Natural killer cell (primary cell): ENCODE measurements around the gene FAM169A. TPM values are rescaled to one million over a fixed set of nuclear protein-coding genes. Genes with fewer than 3 reads are reported as not detected.
A peak's percentile ranks its signal among the peaks of the same experiment; 100 is the strongest.

ENCODE experiments used
- ATAC-seq, 3 donors: fragments of 150-1000 bp in 2 of 3; fragments of 200-7000 bp in 1 of 3; cut with Tn5 transposase; 1 replicate in 1 of 3; 2 replicates in 2 of 3; pipeline ENCODE4 v1.10.0; 2021; ENCODE audit warnings: mild to moderate bottlenecking in 2 of 3, moderate library complexity in 2 of 3
- DNase-seq, 2 donors: peaks; one replicate each; pipeline versions ENCODE4 v3.0.0 to v3.0.0-alpha.2; 2013 to 2021; ENCODE audit warnings: mixed read lengths in 1 of 2
- H3K27ac ChIP-seq: one replicate; pipeline ENCODE4 v1.5.1; 2013; ENCODE audit warnings: mild to moderate bottlenecking, low read length
- H3K27me3 ChIP-seq: one replicate; pipeline ENCODE4 v1.6.1; 2013; ENCODE audit warnings: low read length; ENCODE audit not compliant: control insufficient read depth, insufficient read depth
- H3K36me3 ChIP-seq: one replicate; pipeline ENCODE4 v1.6.1; 2013; ENCODE audit warnings: low read length; ENCODE audit not compliant: control insufficient read depth, insufficient read depth
- H3K4me1 ChIP-seq: one replicate; pipeline ENCODE4 v1.6.1; 2013; ENCODE audit warnings: low read length; ENCODE audit not compliant: control insufficient read depth, insufficient read depth
- H3K4me3 ChIP-seq: one replicate; pipeline ENCODE4 v1.5.1; 2013; ENCODE audit warnings: low read length
- H3K9me3 ChIP-seq: one replicate; pipeline ENCODE4 v1.6.1; 2013; ENCODE audit warnings: low read length; ENCODE audit not compliant: control insufficient read depth, insufficient read depth
- H3K27ac Mint-ChIP-seq, 2 donors: one replicate each; pipeline ENCODE4 v1.8.0; 2022; ENCODE audit warnings: mild to moderate bottlenecking in 2 of 2, mixed read lengths in 2 of 2, moderate library complexity in 1 of 2
- H3K27me3 Mint-ChIP-seq, 2 donors: one replicate each; pipeline ENCODE4 v1.8.0; 2022; ENCODE audit warnings: low read depth in 2 of 2, mixed read lengths in 2 of 2
- H3K36me3 Mint-ChIP-seq: one replicate; pipeline ENCODE4 v1.8.0; 2022; ENCODE audit warnings: mixed read lengths
- H3K4me1 Mint-ChIP-seq, 2 donors: one replicate each; pipeline ENCODE4 v1.8.0; 2022; ENCODE audit warnings: mixed read lengths in 2 of 2
- H3K4me3 Mint-ChIP-seq: one replicate; pipeline ENCODE4 v1.8.0; 2022; ENCODE audit warnings: mild to moderate bottlenecking, moderate library complexity, mixed read lengths
- H3K9me3 Mint-ChIP-seq, 2 donors: one replicate each; pipeline ENCODE4 v1.8.0; 2022; ENCODE audit warnings: mixed read lengths in 2 of 2
- WGBS: methylation state at CpG from one replicate; pipeline ENCODE4 v1.1.7; 2013; ENCODE audit warnings: missing lambda C conversion rate; ENCODE audit not compliant: insufficient coverage; 5-methylcytosine and 5-hydroxymethylcytosine counted together
- intact Hi-C: fragments of 100-400 bp; cut with micrococcal nuclease; formaldehyde crosslinking; loops from one replicate; pipeline ENCODE4 v1.14.2; 2022
- total RNA-seq, 4 donors: library from RNA; stranded (reverse); fragments of 120-200 nt in 1 of 4; gene quantifications; one replicate each; pipeline versions ENCODE4 v1.2.3 to v1.2.4, GENCODE V29; 2013 to 2022
- TF ChIP-seq, protein P1 (sequence below): fragments of 200-600 bp; IDR thresholded peaks from one replicate; pipeline ENCODE4 v1.8.0; 2022; ENCODE audit warnings: antibody characterized with exemption

FAM169A gene
- total RNA-seq, 3 donors from 2014 or later (not counting 1 experiment from before 2014, with no cell fraction given) = 28.0 to 32.6 (median 28.6) TPM

DNA sequence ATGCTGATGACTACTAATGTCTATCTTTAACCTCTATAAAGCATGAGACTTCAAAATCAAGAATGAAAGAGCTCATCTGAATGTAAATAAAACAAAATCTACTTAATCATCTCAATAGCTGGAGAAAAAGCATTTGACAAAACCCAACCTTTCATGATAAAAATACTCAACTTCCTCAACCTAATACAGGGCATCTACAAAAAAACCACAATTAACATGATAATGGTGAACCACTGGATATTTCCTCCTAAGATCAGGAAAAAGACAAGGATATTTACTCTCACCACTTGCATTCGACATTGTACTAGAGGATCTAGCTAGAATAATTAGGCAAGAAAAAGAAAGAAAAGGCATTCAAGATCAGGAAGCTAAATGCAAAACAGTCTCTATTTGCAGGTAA is 49.3 kb downstream of the FAM169A start:
- Mint-ChIP-seq H3K4me3 (no peak overlapping the region), H3K9me3 (no peaks in the 10 kb centered on the region), H3K27me3 (no peaks in the 10 kb centered on the region), H3K36me3 (no peaks in the 10 kb centered on the region), H3K4me1 (peaks cover 38 to 50% of the 10 kb centered on the region in 2 donors), H3K27ac (no peak overlapping the region)
- intact Hi-C loops = no loop called here
- ATAC-seq = no peak
- no peak for DNase-seq
- Histone ChIP-seq H3K27ac (no peak overlapping the region), H3K4me1 (no peaks in the 10 kb centered on the region), H3K36me3 (no peaks in the 10 kb centered on the region), H3K9me3 (no peaks in the 10 kb centered on the region), H3K27me3 (no peaks in the 10 kb centered on the region), H3K4me3 (no peak overlapping the region)
- TF ChIP-seq, protein P1, sequence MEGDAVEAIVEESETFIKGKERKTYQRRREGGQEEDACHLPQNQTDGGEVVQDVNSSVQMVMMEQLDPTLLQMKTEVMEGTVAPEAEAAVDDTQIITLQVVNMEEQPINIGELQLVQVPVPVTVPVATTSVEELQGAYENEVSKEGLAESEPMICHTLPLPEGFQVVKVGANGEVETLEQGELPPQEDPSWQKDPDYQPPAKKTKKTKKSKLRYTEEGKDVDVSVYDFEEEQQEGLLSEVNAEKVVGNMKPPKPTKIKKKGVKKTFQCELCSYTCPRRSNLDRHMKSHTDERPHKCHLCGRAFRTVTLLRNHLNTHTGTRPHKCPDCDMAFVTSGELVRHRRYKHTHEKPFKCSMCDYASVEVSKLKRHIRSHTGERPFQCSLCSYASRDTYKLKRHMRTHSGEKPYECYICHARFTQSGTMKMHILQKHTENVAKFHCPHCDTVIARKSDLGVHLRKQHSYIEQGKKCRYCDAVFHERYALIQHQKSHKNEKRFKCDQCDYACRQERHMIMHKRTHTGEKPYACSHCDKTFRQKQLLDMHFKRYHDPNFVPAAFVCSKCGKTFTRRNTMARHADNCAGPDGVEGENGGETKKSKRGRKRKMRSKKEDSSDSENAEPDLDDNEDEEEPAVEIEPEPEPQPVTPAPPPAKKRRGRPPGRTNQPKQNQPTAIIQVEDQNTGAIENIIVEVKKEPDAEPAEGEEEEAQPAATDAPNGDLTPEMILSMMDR = no peak
- WGBS = no CpG with 5 or more reads among the region's 1 CpG

DNA sequence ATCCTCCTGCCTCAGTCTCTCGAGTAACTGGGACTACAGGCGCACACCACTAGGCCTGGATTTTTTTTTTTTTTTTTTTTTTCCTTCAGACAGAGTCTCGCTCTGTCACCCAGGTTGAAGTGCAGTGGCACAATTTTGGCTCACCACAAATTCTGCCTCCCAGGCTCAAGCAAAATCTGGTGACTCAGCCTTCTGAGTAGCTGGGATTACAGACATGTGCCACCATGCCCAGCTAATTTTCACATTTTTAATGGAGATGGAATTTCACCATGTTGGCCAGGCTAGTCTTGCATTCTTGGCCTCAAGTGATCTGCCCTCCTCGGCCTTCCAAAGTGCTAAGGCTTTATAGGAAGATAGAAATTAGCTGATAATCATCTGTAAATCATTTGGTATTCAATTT is 55.3 kb downstream of the FAM169A start:
- Histone ChIP-seq H3K9me3 (no peaks in the 10 kb centered on the region), H3K27ac (no peak overlapping the region), H3K27me3 (no peaks in the 10 kb centered on the region), H3K4me3 (no peak overlapping the region), H3K4me1 (no peaks in the 10 kb centered on the region), H3K36me3 (no peaks in the 10 kb centered on the region)
- TF ChIP-seq, protein P1 = no peak
- intact Hi-C loops = no loop called here
- Mint-ChIP-seq H3K4me3 (no peak overlapping the region), H3K27ac (no peak overlapping the region), H3K27me3 (no peaks in the 10 kb centered on the region), H3K9me3 (no peaks in the 10 kb centered on the region), H3K36me3 (no peaks in the 10 kb centered on the region), H3K4me1 (peaks cover 2 to 17% of the 10 kb centered on the region in 2 donors)
- 87% methylated on average over 3 of the region's 4 CpGs for WGBS
- no peak for ATAC-seq
- no peak for DNase-seq

DNA sequence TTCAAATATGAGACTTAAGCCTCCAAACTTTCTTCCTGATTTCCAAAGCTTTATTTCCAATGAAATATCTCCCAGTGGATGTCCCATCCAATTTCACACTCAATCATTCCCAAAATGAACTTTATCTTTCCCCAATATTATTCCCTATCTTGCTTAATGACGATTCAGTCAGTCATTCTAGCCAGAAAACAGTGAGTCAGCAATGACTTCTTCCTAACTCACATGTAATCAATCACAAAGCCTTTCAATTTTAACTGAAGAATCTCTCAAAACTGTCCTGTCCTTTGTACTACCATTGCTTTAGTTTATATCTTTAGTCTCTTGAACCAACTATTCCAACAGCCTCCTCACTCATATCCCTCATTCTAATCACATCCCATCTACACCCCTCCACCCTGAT is 64.2 kb downstream of the FAM169A start:
- no peaks in the 10 kb centered on the region for H3K4me1 ChIP-seq
- H3K9me3 Mint-ChIP-seq = no peaks in the 10 kb centered on the region
- no peak overlapping the region for H3K27ac ChIP-seq

DNA sequence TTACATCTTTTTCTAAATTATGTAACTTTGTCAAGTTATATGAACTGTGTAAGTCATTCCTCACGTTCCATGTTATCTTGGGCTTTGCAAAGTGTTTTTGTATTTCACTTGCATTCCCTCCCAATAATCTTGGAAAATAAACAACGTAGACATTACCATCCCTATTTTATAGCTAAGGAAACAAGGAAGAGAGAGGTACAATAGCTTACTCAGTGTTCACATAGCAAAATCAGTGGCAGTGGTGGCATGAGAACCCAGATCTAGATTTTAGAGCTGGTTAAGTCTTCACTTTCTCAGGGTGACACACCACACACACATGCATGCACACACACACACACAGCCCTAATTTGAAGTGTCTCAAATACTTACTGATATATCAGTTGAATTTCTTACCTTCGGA is 65.0 kb downstream of the FAM169A start:
- DNase-seq = no peak
- Mint-ChIP-seq H3K4me3 (no peak overlapping the region), H3K27ac (no peak overlapping the region), H3K4me1 (peaks cover 3 to 4% of the 10 kb centered on the region in 2 donors), H3K9me3 (no peaks in the 10 kb centered on the region), H3K27me3 (no peaks in the 10 kb centered on the region), H3K36me3 (peaks cover 1% of the 10 kb centered on the region)
- H3K4me1 ChIP-seq = no peaks in the 10 kb centered on the region
- no peaks in the 10 kb centered on the region for H3K27me3 ChIP-seq
- peaks cover 3% of the 10 kb centered on the region for H3K36me3 ChIP-seq
- 100% methylated on average over 2 of the region's 3 CpGs for WGBS
- intact Hi-C loops = no loop called here
- H3K4me3 ChIP-seq = no peak overlapping the region
- no peak overlapping the region for H3K27ac ChIP-seq
- H3K9me3 ChIP-seq = no peaks in the 10 kb centered on the region
- TF ChIP-seq, protein P1 = no peak
- no peak for ATAC-seq

More for the DNA sequence above, 64.2 kb downstream of the FAM169A start:
- no peaks in the 10 kb centered on the region for H3K9me3 ChIP-seq
- Mint-ChIP-seq H3K27ac (peak overlapping the region in 1 of 2 donors; percentile 3), H3K36me3 (no peaks in the 10 kb centered on the region), H3K4me3 (no peak overlapping the region), H3K27me3 (no peaks in the 10 kb centered on the region), H3K4me1 (peaks cover 4 to 7% of the 10 kb centered on the region in 2 donors)
- intact Hi-C loops = no loop called here
- WGBS = 45% methylated on average over 1 of the region's 1 CpG
- no peak for DNase-seq
- H3K27me3 ChIP-seq = no peaks in the 10 kb centered on the region
- no peak overlapping the region for H3K4me3 ChIP-seq
- peaks cover 3% of the 10 kb centered on the region for H3K36me3 ChIP-seq
- ATAC-seq = no peak
- TF ChIP-seq, protein P1 = no peak
